Nucleus accumbens (tissue), 56 donors: Measurements from ENCODE around the gene SLC34A1.
"Not testable (repeated sequence)": the region's sequence is repeated elsewhere in the genome, so short reads cannot be mapped to it uniquely, and the experiment has no call there.

ENCODE experiments used
- DNase-seq, 56 donors: peaks; one replicate each; lab custom pipeline; 2025; lab: John Stamatoyannopoulos, UW

The SLC34A1 gene

GRCh38 chr5:177354256-177354655 is 30.0 kb upstream of the SLC34A1 start:
- no peak for DNase-seq

GRCh38 chr5:177354711-177355110 is 29.5 kb upstream of the SLC34A1 start:
- no peak for DNase-seq

DNA sequence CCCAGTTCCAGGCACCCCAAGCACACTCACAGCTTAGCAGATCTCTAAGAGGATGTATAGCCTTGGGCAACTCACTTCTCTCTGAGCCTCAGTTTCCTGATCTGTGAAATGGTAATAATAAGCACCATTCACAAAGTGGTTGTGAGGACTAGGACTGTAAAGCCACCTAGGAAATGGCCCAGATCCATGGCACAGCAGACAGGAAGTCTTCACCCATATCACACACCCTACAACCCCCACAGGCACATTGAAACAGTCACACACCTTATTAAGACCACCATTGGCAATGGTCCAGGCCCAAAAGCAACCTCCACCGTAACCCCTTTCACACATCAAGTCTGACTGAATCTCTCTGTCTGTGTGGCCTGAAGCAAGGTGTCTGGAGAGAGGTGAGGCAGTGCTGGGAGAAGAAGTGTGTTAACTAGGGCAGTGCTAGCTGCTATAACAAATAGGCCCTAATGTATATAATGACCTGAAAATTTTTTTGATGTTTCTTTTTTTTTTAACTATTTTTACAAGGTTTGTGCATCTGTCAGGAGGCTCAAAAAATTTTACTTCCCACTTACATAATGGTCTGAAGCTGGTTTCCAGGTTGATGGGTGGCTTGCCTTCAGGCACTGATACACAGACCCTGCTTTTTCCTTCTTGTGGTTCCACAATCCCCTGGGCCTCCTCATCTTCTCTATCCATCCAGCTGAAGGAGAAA is 28.9 kb upstream of the SLC34A1 start:
- DNase-seq: no peak

GRCh38 chr5:177355868-177356168 is 28.4 kb upstream of the SLC34A1 start:
- DNase-seq: no peak

DNA sequence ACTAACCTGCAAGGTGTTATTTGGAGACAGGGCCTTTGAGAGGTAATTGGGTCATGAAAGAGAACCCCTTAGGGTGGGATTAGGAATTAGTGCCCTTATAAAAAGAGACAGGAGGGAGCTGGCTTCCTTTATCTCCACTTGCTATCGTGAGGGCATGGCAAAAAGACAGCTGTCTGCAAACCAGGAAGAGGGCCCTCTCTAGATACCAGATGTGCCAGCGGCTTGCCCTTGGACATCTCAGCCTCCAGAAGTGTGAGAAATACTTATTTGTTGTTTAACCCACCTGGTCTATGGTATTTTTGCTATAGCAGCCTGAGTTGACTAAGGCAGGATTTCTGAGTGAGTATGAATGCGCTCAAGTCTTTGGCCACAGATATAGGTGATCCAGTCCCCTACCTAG is 27.5 kb upstream of the SLC34A1 start:
- no peak for DNase-seq

- no peak for DNase-seq
Observed at GRCh38 chr5:177357146-177357458, 27.1 kb upstream of the SLC34A1 start.

DNA sequence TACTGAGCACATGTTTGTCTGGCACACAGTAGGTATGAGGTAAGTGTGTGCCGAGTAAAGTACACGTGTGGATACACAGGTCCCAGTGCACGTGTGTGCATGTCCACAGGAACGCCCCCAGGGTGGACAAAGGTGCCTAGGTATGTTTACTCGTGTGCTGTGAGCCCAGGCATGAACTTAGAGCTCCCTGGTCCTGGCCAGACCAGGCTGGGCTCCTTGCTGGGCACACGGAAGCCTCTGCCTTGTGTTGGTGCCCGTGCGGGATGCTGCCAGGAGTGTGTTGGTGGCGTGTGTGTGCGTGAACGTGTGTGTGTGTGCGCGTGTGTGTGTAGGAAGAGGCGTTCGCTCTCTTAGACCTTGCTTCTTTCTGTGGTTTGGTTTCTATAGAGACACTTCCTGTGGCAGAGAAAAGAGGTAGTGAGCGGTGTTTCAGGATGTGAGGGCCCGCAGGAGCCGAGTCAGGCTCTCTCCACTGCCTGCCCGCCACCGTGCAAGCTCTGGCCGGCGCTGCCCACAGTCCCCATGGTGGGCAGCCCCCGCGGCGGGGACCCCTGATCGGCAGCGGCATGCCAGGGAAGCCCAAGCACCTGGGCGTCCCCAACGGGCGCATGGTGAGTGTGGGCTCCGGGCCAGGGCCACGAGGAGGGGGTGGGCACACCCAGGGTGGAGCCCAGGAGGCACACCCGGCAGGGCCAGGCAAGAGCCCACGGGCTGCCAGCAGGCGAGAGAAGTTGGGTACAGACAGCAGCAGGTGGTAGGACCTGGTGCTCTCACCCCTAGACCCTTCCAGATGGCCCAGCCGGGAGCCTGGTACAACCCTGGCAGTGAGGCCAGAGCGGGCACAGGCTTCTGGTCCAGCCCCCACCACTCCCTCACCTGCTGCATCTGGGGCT is 26.5 kb upstream of the SLC34A1 start, which contains the start of gene RGS14:
Gene RGS14 (plus strand): TSS at position 466 of the 893 bp plus-strand sequence. CDS start 101 bp downstream, at position 567.
- DNase-seq: peak in 18 of 56 donors; percentile 19 to 66 (median 34)

DNA sequence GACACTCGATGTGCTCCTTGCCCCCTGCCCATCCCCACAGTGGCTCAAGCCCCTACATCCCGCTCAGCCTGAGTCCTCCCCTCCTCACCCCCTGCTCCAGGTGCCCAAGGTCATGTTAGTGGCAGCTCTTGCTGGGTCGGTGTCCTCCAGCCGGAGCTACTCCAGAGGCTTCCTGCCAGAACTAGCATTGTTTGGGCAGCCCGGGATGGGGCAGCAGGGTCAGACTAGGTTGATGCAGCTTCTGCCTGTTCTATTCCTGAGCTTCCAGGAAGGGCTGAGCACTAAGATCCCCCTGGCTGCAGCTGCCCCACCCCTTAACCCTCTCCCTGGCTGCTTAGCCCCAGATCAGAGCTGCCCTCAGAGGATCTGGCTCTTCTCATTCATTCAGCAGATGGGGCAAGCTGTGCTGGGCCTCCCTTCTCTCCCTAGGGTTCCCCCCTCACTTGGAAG is 25.8 kb upstream of the SLC34A1 start:
- no peak for DNase-seq

DNA sequence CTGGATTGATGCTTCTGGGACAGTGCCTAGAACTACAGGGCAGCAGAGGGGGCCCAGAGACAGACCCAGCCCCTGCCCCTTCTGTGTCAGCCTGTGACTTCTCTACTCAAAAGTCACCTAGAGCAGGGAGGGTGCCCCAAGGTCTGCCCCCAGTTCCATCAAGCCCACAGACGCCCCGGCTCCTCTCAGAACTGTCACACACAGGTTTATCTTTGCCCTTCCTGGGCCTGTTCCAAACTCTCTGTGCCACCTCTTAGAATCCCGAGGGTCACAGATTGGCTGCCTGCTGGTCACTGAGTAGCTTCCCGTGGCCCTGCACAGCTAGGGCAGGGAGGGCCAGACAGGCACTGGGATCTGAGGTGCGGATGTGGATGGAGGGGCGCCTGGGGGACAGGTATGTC is 24.8 kb upstream of the SLC34A1 start:
- DNase-seq: no peak

DNA sequence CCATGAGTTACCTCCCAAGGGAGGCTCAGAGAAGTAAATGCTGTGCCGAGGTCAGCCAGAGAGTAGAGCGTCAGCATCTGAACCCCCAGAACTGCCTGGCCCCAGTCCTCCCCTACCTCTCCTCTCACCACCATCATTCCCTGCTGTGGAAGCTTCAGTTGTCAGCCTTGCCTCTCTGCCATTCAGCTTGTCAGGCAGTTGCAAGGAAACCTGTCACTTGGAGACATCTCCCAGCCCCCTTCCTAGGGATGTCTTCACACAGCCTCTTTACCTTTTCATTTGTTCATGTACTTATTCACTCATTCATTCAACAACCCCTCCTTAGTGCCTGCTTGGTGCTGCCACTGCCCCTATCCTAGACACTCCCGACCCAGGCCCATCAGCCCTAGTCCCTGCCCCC is 24.4 kb upstream of the SLC34A1 start:
- DNase-seq: peak in 2 of 56 donors; percentile 30 to 33

DNA sequence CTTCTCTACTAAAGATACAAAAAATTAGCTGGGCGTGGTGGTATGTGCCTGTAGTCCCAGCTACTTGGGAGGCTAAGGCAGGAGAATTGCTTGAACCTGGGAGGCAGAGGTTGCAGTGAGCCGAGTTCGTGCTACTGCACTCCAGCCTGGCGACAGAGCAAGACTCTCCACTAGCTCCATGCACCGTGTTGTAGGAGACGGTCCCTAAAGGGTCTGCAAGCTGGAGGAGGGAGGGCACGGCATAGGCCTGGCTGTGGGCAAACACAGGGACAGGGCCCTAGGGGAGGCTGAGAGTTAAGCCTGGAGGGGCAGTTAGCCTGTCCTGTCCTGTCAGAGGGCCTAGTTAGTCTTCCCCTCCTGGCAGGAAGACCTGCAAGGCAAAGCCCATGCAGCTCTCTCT is 23.5 kb upstream of the SLC34A1 start:
- DNase-seq: not testable (repeated sequence)

- peak in 8 of 56 donors; percentile 20 to 57 (median 39) for DNase-seq
Observed at GRCh38 chr5:177361418-177362291, 22.6 kb upstream of the SLC34A1 start.

GRCh38 chr5:177362292-177362609 is 22.0 kb upstream of the SLC34A1 start:
- DNase-seq: peak in 2 of 56 donors; percentile 54 to 67

- peak in 39 of 56 donors; percentile 17 to 87 (median 62) for DNase-seq
Observed at GRCh38 chr5:177362610-177363507, 21.4 kb upstream of the SLC34A1 start.

GRCh38 chr5:177363565-177363964 is 20.7 kb upstream of the SLC34A1 start:
- no peak for DNase-seq

DNA sequence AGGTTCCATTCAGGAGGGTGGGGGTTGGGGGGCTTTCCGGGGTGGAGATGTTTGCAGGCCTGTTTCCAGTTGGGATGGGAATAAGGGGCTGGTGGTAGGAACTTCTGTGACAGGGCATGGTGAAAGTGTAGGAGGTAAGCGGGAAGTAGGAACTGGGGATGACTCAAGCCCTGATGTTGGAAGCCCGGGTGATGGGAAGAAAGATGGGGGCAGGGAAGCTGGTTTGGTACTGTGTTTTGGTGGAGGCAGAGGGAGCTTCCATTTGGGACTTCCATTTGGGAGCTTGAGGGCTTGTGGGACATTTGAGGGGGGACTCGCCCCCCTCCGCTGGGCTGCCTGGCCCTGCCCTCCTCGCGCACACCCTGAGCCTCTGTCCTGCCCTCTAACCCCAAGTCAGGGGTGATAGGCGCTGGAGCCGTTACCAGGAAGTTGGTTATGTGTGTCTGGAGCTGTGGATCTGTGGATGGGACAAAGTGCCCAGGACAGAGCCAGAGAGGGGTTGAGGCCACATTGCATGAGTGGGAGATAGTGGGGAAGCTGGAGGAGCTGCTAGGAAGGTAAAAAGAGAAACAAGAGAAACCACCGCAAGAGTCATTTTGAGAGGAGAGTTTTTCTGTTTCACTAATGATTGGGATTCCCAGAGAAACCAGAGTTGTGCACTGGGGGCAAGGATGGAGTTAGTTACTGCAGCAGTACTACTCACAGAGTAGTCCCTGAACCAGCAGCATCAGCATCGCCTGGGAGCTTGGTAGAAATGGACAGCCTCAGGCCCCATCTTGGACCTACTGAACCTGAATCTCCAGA is 19.9 kb upstream of the SLC34A1 start:
- DNase-seq: peak in 8 of 56 donors; percentile 15 to 63 (median 29)

GRCh38 chr5:177365845-177366527 is 18.2 kb upstream of the SLC34A1 start:
- no peak for DNase-seq

DNA sequence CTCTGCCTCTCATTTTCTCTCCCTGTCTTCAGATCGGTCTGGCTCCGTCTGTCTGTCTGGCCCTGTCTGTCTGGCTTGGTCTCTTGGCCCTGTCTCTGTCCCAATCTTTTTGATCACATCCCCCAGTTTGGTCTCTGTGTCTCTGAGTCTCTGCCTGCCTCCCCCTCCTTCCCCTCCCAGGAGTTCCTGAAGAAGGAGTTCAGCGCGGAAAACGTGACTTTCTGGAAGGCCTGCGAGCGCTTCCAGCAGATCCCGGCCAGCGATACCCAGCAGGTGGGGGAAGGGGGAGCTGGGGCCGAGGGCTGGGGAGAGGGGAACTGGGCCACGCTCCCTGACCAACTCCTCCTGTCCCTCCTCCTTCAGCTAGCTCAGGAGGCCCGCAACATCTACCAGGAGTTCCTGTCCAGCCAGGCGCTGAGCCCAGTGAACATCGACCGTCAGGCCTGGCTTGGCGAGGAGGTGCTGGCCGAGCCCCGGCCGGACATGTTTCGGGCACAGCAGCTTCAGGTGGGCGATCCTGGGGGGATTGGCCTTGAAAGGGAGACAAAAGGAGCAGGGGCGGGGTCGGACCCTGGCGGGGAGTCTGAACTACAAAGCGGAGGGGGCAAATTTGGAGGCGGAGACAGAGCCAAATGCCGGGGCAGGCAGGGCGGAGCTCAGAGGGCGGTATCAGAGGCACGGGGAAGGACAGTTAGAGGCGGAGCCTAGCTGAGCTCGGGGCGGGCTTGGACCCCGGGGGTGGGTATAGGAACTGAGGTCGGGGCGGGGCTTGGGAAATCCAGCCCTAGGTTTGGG is 17.5 kb upstream of the SLC34A1 start:
- DNase-seq: peak in 25 of 56 donors; percentile 10 to 75 (median 40)
